Measurements from ENCODE around the gene SENP1. TPM values are rescaled to one million over a fixed set of nuclear protein-coding genes. Genes with fewer than 3 reads are reported as not detected.

The SENP1 gene
- total and polyA plus RNA-seq, 8 donors, result 13.3 to 28.0 (median 24.6) TPM

GRCh38 chr12:48010366-48010970 is 95.4 kb downstream of the SENP1 start:
- Histone ChIP-seq H3K36me3 (no peaks in the 10 kb centered on the region), H3K9me3 (no peaks in the 10 kb centered on the region), H3K4me3 (no peak overlapping the region), H3K4me1 (no peaks in the 10 kb centered on the region), H3K27ac (no peak overlapping the region), H3K27me3 (peaks cover 25 to 68% of the 10 kb centered on the region in 2 donors)
- no peak for ATAC-seq
- TF ChIP-seq, protein P1, sequence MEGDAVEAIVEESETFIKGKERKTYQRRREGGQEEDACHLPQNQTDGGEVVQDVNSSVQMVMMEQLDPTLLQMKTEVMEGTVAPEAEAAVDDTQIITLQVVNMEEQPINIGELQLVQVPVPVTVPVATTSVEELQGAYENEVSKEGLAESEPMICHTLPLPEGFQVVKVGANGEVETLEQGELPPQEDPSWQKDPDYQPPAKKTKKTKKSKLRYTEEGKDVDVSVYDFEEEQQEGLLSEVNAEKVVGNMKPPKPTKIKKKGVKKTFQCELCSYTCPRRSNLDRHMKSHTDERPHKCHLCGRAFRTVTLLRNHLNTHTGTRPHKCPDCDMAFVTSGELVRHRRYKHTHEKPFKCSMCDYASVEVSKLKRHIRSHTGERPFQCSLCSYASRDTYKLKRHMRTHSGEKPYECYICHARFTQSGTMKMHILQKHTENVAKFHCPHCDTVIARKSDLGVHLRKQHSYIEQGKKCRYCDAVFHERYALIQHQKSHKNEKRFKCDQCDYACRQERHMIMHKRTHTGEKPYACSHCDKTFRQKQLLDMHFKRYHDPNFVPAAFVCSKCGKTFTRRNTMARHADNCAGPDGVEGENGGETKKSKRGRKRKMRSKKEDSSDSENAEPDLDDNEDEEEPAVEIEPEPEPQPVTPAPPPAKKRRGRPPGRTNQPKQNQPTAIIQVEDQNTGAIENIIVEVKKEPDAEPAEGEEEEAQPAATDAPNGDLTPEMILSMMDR (IDR thresholded peaks at IDR 0.05), result no peak
- DNase-seq, result no peak
- intact Hi-C loops (cut with DNase I), result no loop called here

DNA sequence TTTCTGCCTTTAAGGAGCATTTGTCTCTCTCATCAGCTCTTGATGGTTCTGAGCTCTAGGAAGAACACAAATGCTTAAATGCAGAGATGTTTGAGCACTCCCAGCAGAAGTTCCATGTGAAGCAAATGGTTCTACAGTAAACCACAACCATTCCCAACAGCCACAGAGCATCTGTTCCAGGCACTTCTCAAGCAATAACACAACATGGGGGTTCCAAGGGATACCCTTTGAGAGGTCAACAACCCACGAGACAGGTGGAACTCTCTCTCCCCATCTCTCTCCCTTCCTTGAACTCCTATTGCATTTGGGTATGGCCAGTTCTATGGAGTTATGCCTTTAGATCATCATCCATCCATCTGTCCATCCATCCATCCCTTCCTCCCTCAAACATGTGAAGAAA is 96.4 kb downstream of the SENP1 start:
- H3K4me3 ChIP-seq, result no peak overlapping the region
- DNase-seq (no peak), ATAC-seq (no peak)
- H3K36me3 ChIP-seq, result no peaks in the 10 kb centered on the region
- intact Hi-C loops (cut with DNase I), result no loop called here
- no peak overlapping the region for H3K27ac ChIP-seq
- H3K4me1 ChIP-seq, result peaks cover 2 to 9% of the 10 kb centered on the region in 2 donors
- no peaks in the 10 kb centered on the region for H3K9me3 ChIP-seq
- TF ChIP-seq, protein P1 (IDR thresholded peaks at IDR 0.05), result no peak
- H3K27me3 ChIP-seq, result peaks cover 35 to 68% of the 10 kb centered on the region in 2 donors

DNA sequence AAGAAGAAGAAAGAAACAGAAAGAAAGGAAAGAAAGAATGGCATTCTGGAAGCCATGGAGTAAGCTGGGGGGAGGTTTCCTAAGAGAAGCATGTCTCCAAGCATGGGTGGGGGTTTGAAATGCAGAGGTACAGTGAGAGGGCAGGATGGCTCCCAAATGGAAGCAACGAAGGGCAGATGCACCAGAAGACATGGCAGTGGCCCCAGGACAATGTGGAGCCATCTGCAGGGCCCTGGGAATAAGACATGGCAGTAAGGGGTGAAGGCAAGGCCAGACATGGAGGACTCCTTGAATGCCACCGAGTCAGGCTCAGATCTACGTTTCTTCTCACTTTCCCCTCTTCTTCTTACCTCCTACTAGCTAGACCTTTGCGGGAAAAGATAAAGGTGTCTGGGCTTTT is 96.9 kb downstream of the SENP1 start:
- Histone ChIP-seq H3K27ac (no peak overlapping the region), H3K27me3 (peaks cover 40 to 73% of the 10 kb centered on the region in 2 donors), H3K4me1 (peaks cover 7 to 14% of the 10 kb centered on the region in 2 donors), H3K9me3 (no peaks in the 10 kb centered on the region), H3K36me3 (no peaks in the 10 kb centered on the region), H3K4me3 (no peak overlapping the region)
- ATAC-seq (no peak), DNase-seq (no peak)
- intact Hi-C loops (cut with DNase I), result no loop called here
- TF ChIP-seq, protein P1 (IDR thresholded peaks at IDR 0.05), result no peak

- Histone ChIP-seq H3K27ac (no peak overlapping the region), H3K27me3 (peaks cover 43 to 79% of the 10 kb centered on the region in 2 donors), H3K36me3 (no peaks in the 10 kb centered on the region), H3K4me1 (peaks cover 10 to 20% of the 10 kb centered on the region in 2 donors), H3K9me3 (no peaks in the 10 kb centered on the region), H3K4me3 (no peak overlapping the region)
- DNase-seq (no peak), ATAC-seq (no peak)
- intact Hi-C loops (cut with DNase I), result no loop called here
- TF ChIP-seq, protein P1 (IDR thresholded peaks at IDR 0.05), result no peak
Observed at GRCh38 chr12:48008349-48008748, 97.5 kb downstream of the SENP1 start.

DNA sequence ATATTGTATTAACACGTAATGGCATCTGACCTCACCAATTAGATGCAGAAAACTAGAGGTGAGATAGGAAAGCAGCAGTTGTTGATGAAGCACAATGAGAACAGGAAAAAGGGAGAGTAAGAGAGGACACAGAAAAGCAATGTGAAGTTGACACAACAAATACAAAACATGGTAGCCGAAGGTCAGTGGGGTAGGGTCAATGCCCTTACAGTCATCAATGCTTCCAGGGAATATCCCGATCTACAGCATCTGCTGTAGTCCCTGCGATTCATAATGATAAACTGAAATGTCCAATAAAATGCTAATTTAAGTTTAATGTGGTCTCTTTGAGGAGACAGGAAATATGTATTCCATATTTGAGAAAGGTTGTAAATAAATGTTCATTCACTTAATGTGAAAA is 98.7 kb downstream of the SENP1 start:
- Histone ChIP-seq H3K4me3 (no peak overlapping the region), H3K36me3 (no peaks in the 10 kb centered on the region), H3K4me1 (peaks cover 18 to 30% of the 10 kb centered on the region in 2 donors), H3K27me3 (peaks cover 54 to 90% of the 10 kb centered on the region in 2 donors), H3K9me3 (no peaks in the 10 kb centered on the region), H3K27ac (no peak overlapping the region)
- no peak for ATAC-seq
- intact Hi-C loops (cut with DNase I), result no loop called here
- TF ChIP-seq, protein P1 (IDR thresholded peaks at IDR 0.05), result no peak
- no peak for DNase-seq
